DND-41 (cell line): Measurements from ENCODE around the gene EYS.
"Not testable (repeated sequence)": the region's sequence is repeated elsewhere in the genome, so short reads cannot be mapped to it uniquely, and the experiment has no call there.

Source experiments
- EZH2 ChIP-seq: IDR thresholded peaks from 3 replicates; pipeline ENCODE4 v1.6.1; 2012; ENCODE audit warnings: borderline replicate concordance, low read depth, mild to moderate bottlenecking, moderate library complexity, low read length, inconsistent platforms; ENCODE audit not compliant: severe bottlenecking
- TF ChIP-seq, protein P1 (sequence below): IDR thresholded peaks from 2 replicates; pipeline ENCODE4 v1.5.1; 2012; ENCODE audit warnings: borderline replicate concordance, low read length, moderate library complexity, mild to moderate bottlenecking; ENCODE audit not compliant: poor library complexity, severe bottlenecking; ENCODE audit errors: extremely low read depth

- TF ChIP-seq EZH2, result not testable (repeated sequence)
- TF ChIP-seq, protein P1, sequence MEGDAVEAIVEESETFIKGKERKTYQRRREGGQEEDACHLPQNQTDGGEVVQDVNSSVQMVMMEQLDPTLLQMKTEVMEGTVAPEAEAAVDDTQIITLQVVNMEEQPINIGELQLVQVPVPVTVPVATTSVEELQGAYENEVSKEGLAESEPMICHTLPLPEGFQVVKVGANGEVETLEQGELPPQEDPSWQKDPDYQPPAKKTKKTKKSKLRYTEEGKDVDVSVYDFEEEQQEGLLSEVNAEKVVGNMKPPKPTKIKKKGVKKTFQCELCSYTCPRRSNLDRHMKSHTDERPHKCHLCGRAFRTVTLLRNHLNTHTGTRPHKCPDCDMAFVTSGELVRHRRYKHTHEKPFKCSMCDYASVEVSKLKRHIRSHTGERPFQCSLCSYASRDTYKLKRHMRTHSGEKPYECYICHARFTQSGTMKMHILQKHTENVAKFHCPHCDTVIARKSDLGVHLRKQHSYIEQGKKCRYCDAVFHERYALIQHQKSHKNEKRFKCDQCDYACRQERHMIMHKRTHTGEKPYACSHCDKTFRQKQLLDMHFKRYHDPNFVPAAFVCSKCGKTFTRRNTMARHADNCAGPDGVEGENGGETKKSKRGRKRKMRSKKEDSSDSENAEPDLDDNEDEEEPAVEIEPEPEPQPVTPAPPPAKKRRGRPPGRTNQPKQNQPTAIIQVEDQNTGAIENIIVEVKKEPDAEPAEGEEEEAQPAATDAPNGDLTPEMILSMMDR, result not testable (repeated sequence)
These were observed 1968.8 kb downstream of the EYS start for GRCh38 chr6:63738190-63738589.
